T follicular helper cell (primary cell): ENCODE measurements around the gene CFHR4.
"Not testable (repeated sequence)": the region's sequence is repeated elsewhere in the genome, so short reads cannot be mapped to it uniquely, and the experiment has no call there.

Experiments used
- DNase-seq: peaks from one replicate; pipeline ENCODE4 v3.0.0-alpha.2; 2020; ENCODE audit warnings: low read depth
- total RNA-seq, 2 experiments: gene quantifications; one replicate each; lab custom pipeline; 2026; lab: John Stamatoyannopoulos, UW

The CFHR4 gene
- total RNA-seq = 0 reads per million in 2 experiments

- no peak for DNase-seq
These were observed at the start of gene CFHR4 for GRCh38 chr1:196887515-196888239. CFHR4 (plus strand) TSS chr1:196888052; CDS start chr1:196888151, 99 bp downstream.

GRCh38 chr1:196849613-196850492, 38.0 kb upstream of the CFHR4 start:
- DNase-seq = not testable (repeated sequence)

GRCh38 chr1:196856053-196856452, 31.8 kb upstream of the CFHR4 start:
- no peak for DNase-seq

GRCh38 chr1:196857188-196857587, 30.7 kb upstream of the CFHR4 start:
- no peak for DNase-seq

DNA sequence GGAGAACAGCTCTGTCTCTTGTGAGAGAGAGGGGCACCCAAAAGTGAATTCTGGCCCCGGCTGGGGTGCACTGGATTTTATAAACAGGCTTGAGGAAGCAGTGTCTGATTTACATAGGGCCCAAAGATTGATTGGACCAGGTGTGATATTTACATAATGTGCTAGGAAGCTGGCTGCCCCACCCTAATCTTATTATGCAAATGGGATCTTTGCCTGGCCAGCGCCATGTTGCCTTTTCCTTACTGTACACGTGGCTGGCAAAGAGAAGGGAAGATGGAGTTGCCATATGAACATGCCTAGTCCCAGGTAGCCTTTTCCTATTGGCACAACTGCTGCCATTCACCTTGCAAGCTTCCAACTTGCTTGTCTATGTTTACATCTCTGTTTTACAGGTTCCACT, 29.0 kb upstream of the CFHR4 start:
- no peak for DNase-seq

DNA sequence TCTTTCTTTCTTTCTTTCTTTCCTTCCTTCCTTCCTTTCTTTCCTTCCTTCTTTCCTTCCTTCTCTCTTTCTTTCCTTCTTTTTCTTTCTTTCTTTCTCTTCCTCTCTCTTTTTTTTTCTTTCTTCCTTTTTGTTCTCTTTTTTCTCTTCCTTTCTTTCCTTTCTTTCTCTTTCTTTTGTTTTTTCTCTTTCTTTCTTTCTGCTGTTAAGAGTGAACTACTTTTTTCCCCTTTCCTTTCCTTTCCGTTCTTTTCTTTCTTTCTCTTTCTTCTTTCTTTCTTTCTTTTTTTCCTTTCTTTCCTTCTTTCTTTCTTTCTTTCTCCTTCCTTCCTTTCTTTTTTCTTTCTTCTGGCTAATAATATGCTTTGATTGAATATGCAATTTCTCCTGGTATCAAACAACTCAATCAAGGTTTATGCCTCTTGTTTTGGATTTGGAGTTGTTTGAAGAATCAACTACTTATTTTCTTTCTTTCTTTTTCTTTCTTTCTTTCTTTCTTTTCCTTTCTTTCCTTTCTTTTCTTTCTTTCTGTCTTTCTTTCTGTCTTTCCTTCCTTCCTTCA, 27.4 kb upstream of the CFHR4 start:
- no peak for DNase-seq

- no peak for DNase-seq
These were observed 26.4 kb upstream of the CFHR4 start for GRCh38 chr1:196861429-196861828.

DNA sequence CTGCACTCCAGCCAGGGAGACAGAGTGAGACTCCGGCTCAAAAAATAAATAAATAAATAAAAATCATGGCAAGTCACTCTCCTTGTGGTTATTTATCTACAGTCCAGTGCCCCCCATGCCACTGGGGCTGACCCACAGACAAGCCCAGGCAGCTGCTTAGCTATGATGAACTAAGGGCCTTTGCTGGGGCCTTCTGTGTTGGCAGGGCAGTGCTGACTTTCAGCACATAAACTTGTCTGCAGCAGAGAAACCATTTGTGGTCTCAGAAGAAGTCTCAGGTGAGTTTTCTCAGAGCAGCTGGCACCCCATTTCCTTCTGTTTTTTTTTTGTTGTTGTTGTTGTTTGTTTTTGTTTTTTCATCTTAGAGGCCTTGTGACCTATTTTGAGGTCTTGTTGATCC, 20.9 kb upstream of the CFHR4 start:
- no peak for DNase-seq

- no peak for DNase-seq
These were observed 14.5 kb upstream of the CFHR4 start for GRCh38 chr1:196873385-196873784.

- DNase-seq = no peak
These were observed 11.9 kb upstream of the CFHR4 start for GRCh38 chr1:196875935-196876334.

- no peak for DNase-seq
These were observed 9.9 kb upstream of the CFHR4 start for GRCh38 chr1:196877964-196878363.

DNA sequence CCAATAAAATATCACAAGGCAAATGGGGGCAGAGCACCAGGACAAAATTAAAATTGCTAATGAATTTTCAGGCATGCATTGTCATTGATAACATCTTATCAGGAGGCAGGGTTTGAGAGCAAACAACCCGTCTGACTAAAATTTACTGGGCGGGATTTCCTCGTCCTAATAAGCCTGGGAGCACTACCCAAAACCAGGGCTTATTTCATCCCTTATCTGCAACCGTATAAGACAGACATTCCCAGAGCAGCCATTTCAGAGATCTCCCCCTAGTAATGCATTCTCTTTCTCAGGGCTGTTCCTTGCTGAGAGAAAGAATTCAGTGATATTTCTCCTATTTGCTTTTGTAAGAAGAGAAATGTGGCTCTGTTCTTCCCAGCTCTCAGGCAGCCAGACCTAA, 1.3 kb upstream of the CFHR4 start:
- not testable (repeated sequence) for DNase-seq

DNA sequence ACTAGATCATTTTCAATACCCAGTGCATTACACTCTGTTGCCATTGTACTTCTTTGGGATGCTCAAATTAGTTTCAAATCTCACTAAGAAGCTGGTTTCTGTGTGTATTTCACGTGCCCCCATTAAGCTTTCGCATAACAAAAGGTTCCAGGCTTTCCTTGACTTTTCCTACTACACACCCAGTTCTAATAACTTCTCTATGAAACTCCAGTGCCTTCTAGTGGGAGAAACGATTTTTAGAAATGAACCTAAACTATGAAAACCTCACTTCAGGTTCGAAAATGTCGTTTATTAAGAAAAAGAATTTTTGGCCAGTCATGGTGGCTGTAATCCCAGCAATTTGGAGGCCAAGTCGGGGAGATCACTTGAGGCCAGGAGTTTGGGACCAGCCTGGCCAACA, 2.8 kb downstream of the CFHR4 start:
- DNase-seq = no peak

- no peak for DNase-seq
These were observed 3.4 kb downstream of the CFHR4 start for GRCh38 chr1:196891251-196891650.

DNA sequence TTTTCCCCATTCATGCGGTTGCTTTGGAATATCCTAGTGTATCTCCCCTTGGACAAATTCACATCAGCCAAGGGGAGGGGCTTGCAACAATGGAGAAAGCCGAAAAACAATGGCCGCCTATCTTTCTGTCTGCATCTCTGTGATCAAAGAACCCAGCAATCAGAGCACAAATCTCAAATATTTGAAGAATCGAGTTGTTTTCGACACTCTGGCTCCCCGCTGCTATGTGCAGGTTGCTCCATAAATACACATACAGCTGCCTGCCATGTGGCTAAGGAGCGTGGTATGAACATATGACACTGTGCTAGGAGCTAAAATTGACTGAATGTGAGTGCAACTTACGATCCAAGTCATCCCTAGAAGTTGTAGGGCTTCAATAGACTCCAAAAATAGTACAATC, 8.5 kb downstream of the CFHR4 start:
- DNase-seq = no peak

- no peak for DNase-seq
These were observed 9.4 kb downstream of the CFHR4 start for GRCh38 chr1:196897158-196897828.

DNA sequence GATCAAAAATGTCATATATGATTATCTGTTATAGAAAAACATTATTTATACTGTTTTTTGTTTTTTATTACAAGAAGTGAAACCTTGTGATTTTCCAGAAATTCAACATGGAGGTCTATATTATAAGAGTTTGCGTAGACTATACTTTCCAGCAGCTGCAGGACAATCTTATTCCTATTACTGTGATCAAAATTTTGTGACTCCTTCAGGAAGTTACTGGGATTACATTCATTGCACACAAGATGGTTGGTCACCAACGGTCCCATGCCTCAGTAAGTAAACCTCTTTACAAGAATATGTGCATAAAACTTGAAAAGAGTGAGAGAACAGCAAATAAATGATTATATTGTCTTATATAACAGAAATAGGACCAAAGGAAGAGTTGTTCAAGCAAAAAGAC, 14.5 kb downstream of the CFHR4 start:
- no peak for DNase-seq

GRCh38 chr1:196910215-196910614, 22.4 kb downstream of the CFHR4 start:
- DNase-seq = no peak

- DNase-seq = not testable (repeated sequence)
These were observed 24.4 kb downstream of the CFHR4 start for GRCh38 chr1:196912283-196912682.

DNA sequence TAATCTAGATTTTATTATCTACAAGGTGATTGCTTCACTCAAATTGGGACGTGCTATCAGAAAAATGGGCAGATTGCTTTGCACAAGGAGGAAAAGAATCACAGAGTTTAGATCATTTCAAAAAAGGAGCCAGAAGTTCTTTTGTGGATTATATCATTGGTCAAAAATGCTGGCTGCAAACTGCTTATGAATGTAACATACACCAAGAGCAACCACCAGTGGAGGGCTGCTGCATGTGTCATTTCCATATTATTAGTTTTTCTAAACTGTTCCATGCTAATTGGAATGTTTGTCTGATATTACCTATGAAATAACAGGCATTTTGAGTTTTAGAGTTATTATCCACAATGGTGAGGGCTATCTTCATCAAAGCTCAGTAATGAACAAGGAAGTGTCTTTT, 39.0 kb downstream of the CFHR4 start:
- DNase-seq = not testable (repeated sequence)

- not testable (repeated sequence) for DNase-seq
These were observed 45.0 kb downstream of the CFHR4 start for GRCh38 chr1:196932853-196933252.

DNA sequence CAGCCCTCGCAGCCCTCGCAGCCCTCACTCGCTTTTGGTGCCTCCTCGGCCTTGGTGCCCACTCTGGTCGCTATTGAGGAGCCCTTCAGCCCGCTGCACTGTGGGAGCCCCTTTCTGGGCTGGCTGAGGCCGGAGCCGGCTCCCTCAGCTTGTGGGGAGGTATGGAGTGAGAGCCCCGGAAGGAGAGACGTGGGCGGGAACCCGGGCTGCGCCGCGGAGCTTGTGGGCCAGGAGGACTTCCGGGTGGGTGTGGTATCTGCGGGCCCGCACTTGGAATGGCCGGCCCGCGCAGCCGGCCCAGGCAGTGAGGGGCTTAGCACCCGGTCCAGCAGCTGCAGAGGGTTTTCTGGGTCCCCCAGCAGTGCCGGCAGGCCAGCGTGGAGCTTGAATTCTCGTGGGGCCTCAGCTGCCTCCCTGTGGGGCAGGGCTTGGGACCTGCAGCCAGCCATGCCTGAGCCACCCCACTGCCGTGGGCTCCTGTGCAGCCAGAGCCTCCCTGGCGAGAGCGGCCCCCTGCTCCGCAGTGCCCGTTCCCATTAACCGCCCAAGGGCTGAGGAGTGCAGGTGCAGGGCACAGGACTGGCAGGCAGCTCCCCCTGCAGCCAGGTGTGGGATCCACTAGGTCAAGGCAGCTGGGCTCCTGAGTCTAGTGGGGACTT, 45.8 kb downstream of the CFHR4 start:
- DNase-seq = no peak
